ENCODE results near the gene SLC38A8. TPM values are rescaled to one million over a fixed set of nuclear protein-coding genes. Genes with fewer than 3 reads are reported as not detected.

Gene SLC38A8
- total RNA-seq, 1 donor from 2014 or later, result not detected

DNA sequence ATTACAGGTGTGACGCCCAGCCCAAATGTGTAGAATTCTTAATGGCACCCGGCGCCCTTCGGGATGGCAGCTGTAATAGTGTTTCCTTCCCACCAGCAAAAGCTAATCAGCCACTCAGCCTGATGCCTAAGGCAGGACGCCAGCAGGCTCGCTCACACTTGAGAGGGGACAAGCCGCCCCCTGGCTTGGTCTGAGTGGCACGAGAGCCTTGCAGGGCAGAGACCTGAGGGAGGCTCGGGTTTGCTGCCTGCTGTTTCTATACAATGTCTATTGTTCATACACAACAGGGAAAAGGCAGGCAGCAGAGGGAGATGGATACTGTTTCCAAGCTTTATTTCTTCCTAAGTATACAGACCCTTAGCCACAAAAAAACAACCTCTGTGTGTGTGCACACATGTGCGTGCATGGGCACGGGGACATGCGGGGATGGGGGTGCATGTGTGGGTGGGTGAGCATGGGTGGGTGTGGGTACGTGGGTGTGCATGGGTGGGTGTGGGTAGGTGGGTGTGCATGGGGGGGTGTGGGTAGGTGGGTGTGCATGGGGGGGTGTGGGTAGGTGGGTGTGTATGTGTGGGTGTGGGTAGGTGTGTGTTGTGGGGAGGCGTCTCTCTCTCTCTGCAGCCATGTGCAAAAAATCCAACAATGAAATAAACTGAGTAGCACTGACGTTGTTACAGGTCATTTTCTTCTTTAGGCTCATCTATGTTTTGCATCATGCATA is 10.0 kb downstream of the SLC38A8 start:
- Histone ChIP-seq H3K27me3 (ENCODE audit: control insufficient read depth, insufficient read depth, low read length) (peaks cover 13% of the 10 kb centered on the region), H3K4me3 (ENCODE audit: low read depth, low read length) (no peak overlapping the region), H3K36me3 (ENCODE audit: control insufficient read depth, insufficient read depth, low read length) (no peaks in the 10 kb centered on the region)
- TF ChIP-seq, protein P1, sequence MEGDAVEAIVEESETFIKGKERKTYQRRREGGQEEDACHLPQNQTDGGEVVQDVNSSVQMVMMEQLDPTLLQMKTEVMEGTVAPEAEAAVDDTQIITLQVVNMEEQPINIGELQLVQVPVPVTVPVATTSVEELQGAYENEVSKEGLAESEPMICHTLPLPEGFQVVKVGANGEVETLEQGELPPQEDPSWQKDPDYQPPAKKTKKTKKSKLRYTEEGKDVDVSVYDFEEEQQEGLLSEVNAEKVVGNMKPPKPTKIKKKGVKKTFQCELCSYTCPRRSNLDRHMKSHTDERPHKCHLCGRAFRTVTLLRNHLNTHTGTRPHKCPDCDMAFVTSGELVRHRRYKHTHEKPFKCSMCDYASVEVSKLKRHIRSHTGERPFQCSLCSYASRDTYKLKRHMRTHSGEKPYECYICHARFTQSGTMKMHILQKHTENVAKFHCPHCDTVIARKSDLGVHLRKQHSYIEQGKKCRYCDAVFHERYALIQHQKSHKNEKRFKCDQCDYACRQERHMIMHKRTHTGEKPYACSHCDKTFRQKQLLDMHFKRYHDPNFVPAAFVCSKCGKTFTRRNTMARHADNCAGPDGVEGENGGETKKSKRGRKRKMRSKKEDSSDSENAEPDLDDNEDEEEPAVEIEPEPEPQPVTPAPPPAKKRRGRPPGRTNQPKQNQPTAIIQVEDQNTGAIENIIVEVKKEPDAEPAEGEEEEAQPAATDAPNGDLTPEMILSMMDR (IDR thresholded peaks at IDR 0.05; ENCODE audit: insufficient read depth, low read length, poor library complexity, severe bottlenecking), result no peak
- no peak for DNase-seq (ENCODE audit: low read depth)

GRCh38 chr16:84031556-84031955 is 11.0 kb downstream of the SLC38A8 start:
- Histone ChIP-seq H3K4me3 (ENCODE audit: low read depth, low read length) (no peak overlapping the region), H3K36me3 (ENCODE audit: control insufficient read depth, insufficient read depth, low read length) (no peaks in the 10 kb centered on the region), H3K27me3 (ENCODE audit: control insufficient read depth, insufficient read depth, low read length) (peaks cover 16% of the 10 kb centered on the region)
- no peak for DNase-seq (ENCODE audit: low read depth)
- TF ChIP-seq, protein P1 (IDR thresholded peaks at IDR 0.05; ENCODE audit: insufficient read depth, low read length, poor library complexity, severe bottlenecking), result no peak

- no peak for DNase-seq (ENCODE audit: low read depth)
- no peaks in the 10 kb centered on the region for H3K36me3 ChIP-seq (ENCODE audit: control insufficient read depth, insufficient read depth, low read length)
- H3K4me3 ChIP-seq (ENCODE audit: low read depth, low read length), result no peak overlapping the region
- peaks cover 16% of the 10 kb centered on the region for H3K27me3 ChIP-seq (ENCODE audit: control insufficient read depth, insufficient read depth, low read length)
- TF ChIP-seq, protein P1 (IDR thresholded peaks at IDR 0.05; ENCODE audit: insufficient read depth, low read length, poor library complexity, severe bottlenecking), result no peak
These were observed 13.1 kb downstream of the SLC38A8 start for GRCh38 chr16:84029297-84030047.

DNA sequence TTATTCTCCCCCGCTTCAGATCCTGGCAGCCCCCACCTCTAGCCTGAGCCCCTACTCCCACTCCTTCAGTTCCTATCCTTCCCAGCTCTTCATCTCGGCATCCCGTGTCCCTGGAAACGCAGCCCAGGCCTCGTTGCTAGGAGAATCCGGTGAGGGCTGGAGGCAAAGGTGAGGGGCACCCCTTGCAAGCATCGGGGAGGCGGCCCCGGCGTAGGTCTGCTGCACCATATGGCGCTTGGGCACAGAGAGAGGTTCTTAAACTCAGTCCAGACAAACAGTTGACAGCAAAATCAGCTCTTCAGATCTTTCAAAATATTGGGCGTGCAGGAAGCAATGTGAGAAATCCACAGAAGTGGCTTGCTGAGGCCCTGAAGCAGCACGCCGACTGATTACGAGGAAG is 15.0 kb downstream of the SLC38A8 start:
- no peak for DNase-seq (ENCODE audit: low read depth)
- TF ChIP-seq, protein P1 (IDR thresholded peaks at IDR 0.05; ENCODE audit: insufficient read depth, low read length, poor library complexity, severe bottlenecking), result no peak
- Histone ChIP-seq H3K4me3 (ENCODE audit: low read depth, low read length) (no peak overlapping the region), H3K27me3 (ENCODE audit: control insufficient read depth, insufficient read depth, low read length) (peaks cover 16% of the 10 kb centered on the region), H3K36me3 (ENCODE audit: control insufficient read depth, insufficient read depth, low read length) (no peaks in the 10 kb centered on the region)

DNA sequence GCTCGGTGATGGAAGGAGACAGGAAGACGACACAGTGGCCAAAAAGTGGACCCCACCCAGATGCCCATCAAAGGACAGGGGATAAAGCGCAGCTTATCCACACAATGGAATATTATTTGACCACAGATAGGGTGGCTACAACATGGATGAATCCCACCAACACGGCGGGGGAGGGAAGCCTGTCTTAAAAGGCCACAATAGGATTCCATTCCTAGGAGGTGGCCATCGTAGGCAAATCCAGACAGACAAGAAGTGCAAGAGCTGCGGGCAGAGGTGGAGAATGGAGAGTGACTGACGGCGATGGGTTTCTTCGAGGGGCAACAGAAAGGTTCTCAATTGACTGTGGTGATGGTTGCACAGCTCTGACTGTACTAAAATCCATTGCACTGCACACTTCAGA is 16.0 kb downstream of the SLC38A8 start:
- no peak overlapping the region for H3K4me3 ChIP-seq (ENCODE audit: low read depth, low read length)
- no peak for DNase-seq (ENCODE audit: low read depth)
- H3K27me3 ChIP-seq (ENCODE audit: control insufficient read depth, insufficient read depth, low read length), result peaks cover 14% of the 10 kb centered on the region
- TF ChIP-seq, protein P1 (IDR thresholded peaks at IDR 0.05; ENCODE audit: insufficient read depth, low read length, poor library complexity, severe bottlenecking), result no peak
- no peaks in the 10 kb centered on the region for H3K36me3 ChIP-seq (ENCODE audit: control insufficient read depth, insufficient read depth, low read length)
